ENCODE measurements around the gene PROK2. TPM values are rescaled to one million over a fixed set of nuclear protein-coding genes. Genes with fewer than 3 reads are reported as not detected.

PROK2 gene
- total RNA-seq, 1 donor from 2014 or later = 2.1 TPM

- Histone ChIP-seq H3K4me1 (no peaks in the 10 kb centered on the region), H3K4me2 (no peak overlapping the region), H3K36me3 (peaks cover 5% of the 10 kb centered on the region), H2AFZ (replicated peaks) (no peak overlapping the region), H4K20me1 (ENCODE audit: low read depth) (no peaks in the 10 kb centered on the region), H3K4me3 (no peak overlapping the region), H3K9me3 (ENCODE audit: low read depth) (peaks cover 18% of the 10 kb centered on the region), H3K27me3 (no peaks in the 10 kb centered on the region), H3F3A (ENCODE audit: low read depth) (no peaks in the 10 kb centered on the region), H3K9ac (no peak overlapping the region), H3K27ac (no peak overlapping the region), H3K79me2 (ENCODE audit: low read depth) (no peaks in the 10 kb centered on the region)
- Mint-ChIP-seq H3K9me3 (peaks cover 37% of the 10 kb centered on the region), H3K27me3 (ENCODE audit: insufficient read depth, low read depth) (peaks cover 2% of the 10 kb centered on the region), H3K27ac (no peak overlapping the region), H3K36me3 (peaks cover 2% of the 10 kb centered on the region), H3K4me1 (no peaks in the 10 kb centered on the region), H3K4me3 (no peak overlapping the region)
- TF ChIP-seq EZH2phosphoT487 (IDR thresholded peaks at IDR 0.05) (no peak), EZH2 (IDR thresholded peaks at IDR 0.05) (no peak), CTCF (IDR thresholded peaks at IDR 0.05) (no peak)
- no peak for DNase-seq (ENCODE audit: low spot score)
Measured at GRCh38 chr3:71744738-71745137, 40.2 kb downstream of the PROK2 start.

GRCh38 chr3:71742621-71743020 is 42.3 kb downstream of the PROK2 start:
- H3K79me2 ChIP-seq (ENCODE audit: low read depth) = no peaks in the 10 kb centered on the region
- H3K9me3 Mint-ChIP-seq = peaks cover 38% of the 10 kb centered on the region
- TF ChIP-seq CTCF (IDR thresholded peaks at IDR 0.05) = no peak
- no peak for TF ChIP-seq EZH2phosphoT487 (IDR thresholded peaks at IDR 0.05)
- no peak for TF ChIP-seq EZH2 (IDR thresholded peaks at IDR 0.05)

GRCh38 chr3:71734881-71735280 is 50.1 kb downstream of the PROK2 start:
- no peak overlapping the region for H3K27ac ChIP-seq
- H3F3A ChIP-seq (ENCODE audit: low read depth) = no peaks in the 10 kb centered on the region
- Mint-ChIP-seq H3K9me3 (peaks cover 2% of the 10 kb centered on the region), H3K4me3 (no peak overlapping the region), H3K27me3 (ENCODE audit: insufficient read depth, low read depth) (peaks cover 4% of the 10 kb centered on the region), H3K4me1 (peaks cover 3% of the 10 kb centered on the region), H3K36me3 (no peaks in the 10 kb centered on the region), H3K27ac (no peak overlapping the region)
- H3K9me3 ChIP-seq (ENCODE audit: low read depth) = no peaks in the 10 kb centered on the region
- no peak overlapping the region for H3K9ac ChIP-seq
- no peaks in the 10 kb centered on the region for H4K20me1 ChIP-seq (ENCODE audit: low read depth)
- H3K36me3 ChIP-seq = no peaks in the 10 kb centered on the region
- H3K4me3 ChIP-seq = no peak overlapping the region
- no peaks in the 10 kb centered on the region for H3K27me3 ChIP-seq
- no peak overlapping the region for H3K4me2 ChIP-seq
- DNase-seq (ENCODE audit: low spot score) = no peak
- H3K4me1 ChIP-seq = no peaks in the 10 kb centered on the region
- H2AFZ ChIP-seq (replicated peaks) = no peak overlapping the region
- TF ChIP-seq EZH2phosphoT487 (IDR thresholded peaks at IDR 0.05) = no peak
- no peak for TF ChIP-seq EZH2 (IDR thresholded peaks at IDR 0.05)
- no peaks in the 10 kb centered on the region for H3K79me2 ChIP-seq (ENCODE audit: low read depth)

More at GRCh38 chr3:71742621-71743020, 42.3 kb downstream of the PROK2 start:
- no peak overlapping the region for H3K4me3 ChIP-seq
- no peaks in the 10 kb centered on the region for H3K4me1 ChIP-seq
- DNase-seq (ENCODE audit: low spot score) = no peak
- no peaks in the 10 kb centered on the region for H4K20me1 ChIP-seq (ENCODE audit: low read depth)
- Mint-ChIP-seq H3K4me1 (no peaks in the 10 kb centered on the region), H3K27ac (no peak overlapping the region), H3K4me3 (no peak overlapping the region), H3K27me3 (ENCODE audit: insufficient read depth, low read depth) (peaks cover 2% of the 10 kb centered on the region), H3K36me3 (peaks cover 2% of the 10 kb centered on the region)
- H3K9ac ChIP-seq = no peak overlapping the region
- H3K4me2 ChIP-seq = no peak overlapping the region
- peaks cover 5% of the 10 kb centered on the region for H3K36me3 ChIP-seq
- H3K27me3 ChIP-seq = no peaks in the 10 kb centered on the region
- H3K9me3 ChIP-seq (ENCODE audit: low read depth) = peaks cover 18% of the 10 kb centered on the region
- no peaks in the 10 kb centered on the region for H3F3A ChIP-seq (ENCODE audit: low read depth)
- H2AFZ ChIP-seq (replicated peaks) = no peak overlapping the region
- H3K27ac ChIP-seq = no peak overlapping the region

GRCh38 chr3:71733319-71733718 is 51.6 kb downstream of the PROK2 start:
- Histone ChIP-seq H3K4me1 (peaks cover 8% of the 10 kb centered on the region), H3K79me2 (ENCODE audit: low read depth) (no peaks in the 10 kb centered on the region), H2AFZ (replicated peaks) (no peak overlapping the region), H3K4me3 (no peak overlapping the region), H3F3A (ENCODE audit: low read depth) (peaks cover 13% of the 10 kb centered on the region), H4K20me1 (ENCODE audit: low read depth) (peaks cover 10% of the 10 kb centered on the region), H3K36me3 (no peaks in the 10 kb centered on the region), H3K27ac (no peak overlapping the region), H3K4me2 (no peak overlapping the region), H3K9me3 (ENCODE audit: low read depth) (no peaks in the 10 kb centered on the region), H3K9ac (no peak overlapping the region), H3K27me3 (no peaks in the 10 kb centered on the region)
- DNase-seq (ENCODE audit: low spot score) = no peak
- no peak for TF ChIP-seq EZH2 (IDR thresholded peaks at IDR 0.05)
- no peak for TF ChIP-seq EZH2phosphoT487 (IDR thresholded peaks at IDR 0.05)
- no peak for TF ChIP-seq CTCF (IDR thresholded peaks at IDR 0.05)
- Mint-ChIP-seq H3K36me3 (no peaks in the 10 kb centered on the region), H3K4me3 (no peak overlapping the region), H3K9me3 (peaks cover 2% of the 10 kb centered on the region), H3K27me3 (ENCODE audit: insufficient read depth, low read depth) (peaks cover 4% of the 10 kb centered on the region), H3K27ac (no peak overlapping the region), H3K4me1 (peaks cover 16% of the 10 kb centered on the region)
